Colonic mucosa (tissue), 4 donors: ENCODE data around the gene CYP1A2. TPM values are rescaled to one million over a fixed set of nuclear protein-coding genes. Genes with fewer than 3 reads are reported as not detected.

Experiments
- DNase-seq: peaks from one replicate; pipeline ENCODE4 v3.0.0-alpha.2; 2020
- H3K27ac ChIP-seq: fragments of 200-600 bp; one replicate; pipeline ENCODE4 v1.8.0; 2021
- H3K27me3 ChIP-seq: fragments of 200-600 bp; one replicate; pipeline ENCODE4 v1.8.0; 2021
- H3K36me3 ChIP-seq: fragments of 200-600 bp; one replicate; pipeline ENCODE4 v1.8.0; 2021
- H3K4me1 ChIP-seq: fragments of 200-600 bp; one replicate; pipeline ENCODE4 v1.8.0; 2021; ENCODE audit warnings: mild to moderate bottlenecking
- H3K4me3 ChIP-seq: fragments of 200-600 bp; one replicate; pipeline ENCODE4 v1.8.0; 2021
- H3K9ac ChIP-seq, 2 donors: one replicate each; pipeline ENCODE4 v1.7.0; 2013; ENCODE audit warnings: control low read depth in 2 of 2, low read depth in 2 of 2, low read length in 2 of 2
- H3K9me3 ChIP-seq: fragments of 200-600 bp; one replicate; pipeline ENCODE4 v1.8.0; 2021
- CTCF ChIP-seq: fragments of 200-600 bp; IDR thresholded peaks from one replicate; pipeline ENCODE4 v1.8.0; 2022; ENCODE audit warnings: antibody characterized with exemption, mild to moderate bottlenecking
- intact Hi-C: fragments of 100-400 bp; cut with DNase I; formaldehyde crosslinking; loops from one replicate; pipeline ENCODE4 v1.14.1; 2022
- total RNA-seq, 2 donors: library from RNA; stranded (reverse); fragmentation: NEBNext Ultra II Directional in 1 of 2; extraction: Animal tissue kit (Norgen Biotek cat#: 25700) in 1 of 2; gene quantifications; one replicate each; pipeline ENCODE4 v1.2.1, GENCODE V29; 2021
- donor health status: healthy.
- donor health status: DM: no; HTN: no; CAD: no.
- donor health status: DM: no; HTN: no; CAD: no.

Gene CYP1A2
- total RNA-seq, 2 donors from 2014 or later = not detected

- Histone ChIP-seq H3K27me3 (no peaks in the 10 kb centered on the region), H3K4me1 (peaks cover 52% of the 10 kb centered on the region), H3K4me3 (no peak overlapping the region), H3K36me3 (no peaks in the 10 kb centered on the region), H3K27ac (no peak overlapping the region), H3K9me3 (no peaks in the 10 kb centered on the region), H3K9ac (no peak overlapping the region)
- DNase-seq = peak; percentile 19
- no peak for TF ChIP-seq CTCF
- intact Hi-C loops = no loop called here
These were observed 43.0 kb downstream of the CYP1A2 start for GRCh38 chr15:74791667-74792066.

- H3K9ac ChIP-seq = peak overlapping the region; percentile 1 to 37
- intact Hi-C loops = no loop called here
- no peak overlapping the region for H3K27ac ChIP-seq
- H3K27me3 ChIP-seq = no peaks in the 10 kb centered on the region
- H3K9me3 ChIP-seq = no peaks in the 10 kb centered on the region
- peaks cover 45% of the 10 kb centered on the region for H3K4me1 ChIP-seq
- TF ChIP-seq CTCF = no peak
- no peaks in the 10 kb centered on the region for H3K36me3 ChIP-seq
- DNase-seq = peak; percentile 23
- no peak overlapping the region for H3K4me3 ChIP-seq
These were observed 43.8 kb downstream of the CYP1A2 start for GRCh38 chr15:74792227-74793016.

GRCh38 chr15:74793135-74794028, 44.7 kb downstream of the CYP1A2 start:
- no peaks in the 10 kb centered on the region for H3K27me3 ChIP-seq
- H3K4me1 ChIP-seq = peaks cover 36% of the 10 kb centered on the region
- H3K9me3 ChIP-seq = no peaks in the 10 kb centered on the region
- no peak for TF ChIP-seq CTCF
- no peak overlapping the region for H3K27ac ChIP-seq
- no peak overlapping the region for H3K4me3 ChIP-seq
- intact Hi-C loops = no loop called here
- DNase-seq = no peak
- H3K36me3 ChIP-seq = no peaks in the 10 kb centered on the region
- H3K9ac ChIP-seq = peak overlapping the region; percentile 1 to 37

GRCh38 chr15:74794248-74794969, 45.8 kb downstream of the CYP1A2 start:
- no peak overlapping the region for H3K4me3 ChIP-seq
- H3K9me3 ChIP-seq = no peaks in the 10 kb centered on the region
- no peak overlapping the region for H3K9ac ChIP-seq
- TF ChIP-seq CTCF = no peak
- H3K27me3 ChIP-seq = no peaks in the 10 kb centered on the region
- DNase-seq = no peak
- no peak overlapping the region for H3K27ac ChIP-seq
- no peaks in the 10 kb centered on the region for H3K36me3 ChIP-seq
- intact Hi-C loops = no loop called here
- H3K4me1 ChIP-seq = peaks cover 26% of the 10 kb centered on the region

- no peaks in the 10 kb centered on the region for H3K36me3 ChIP-seq
- H3K9me3 ChIP-seq = no peaks in the 10 kb centered on the region
- intact Hi-C loops = no loop called here
- no peak for DNase-seq
- peaks cover 23% of the 10 kb centered on the region for H3K4me1 ChIP-seq
- H3K27me3 ChIP-seq = no peaks in the 10 kb centered on the region
- H3K4me3 ChIP-seq = no peak overlapping the region
- no peak overlapping the region for H3K27ac ChIP-seq
- H3K9ac ChIP-seq = no peak overlapping the region
- no peak for TF ChIP-seq CTCF
These were observed 46.3 kb downstream of the CYP1A2 start for GRCh38 chr15:74794970-74795349.
